22Rv1 (cell line): ENCODE data around the gene ADGRL1.

Source experiments
- ZFX ChIP-seq: fragments of 450-650 bp; IDR thresholded peaks from 2 replicates; pipeline ENCODE4 v1.6.1; 2017; ENCODE audit warnings: antibody characterized with exemption, borderline replicate concordance
- TF ChIP-seq, protein P1 (sequence below): fragments of 450-650 bp; IDR thresholded peaks from 2 replicates; pipeline ENCODE4 v1.5.1; 2017; ENCODE audit warnings: mild to moderate bottlenecking

- TF ChIP-seq, protein P1, sequence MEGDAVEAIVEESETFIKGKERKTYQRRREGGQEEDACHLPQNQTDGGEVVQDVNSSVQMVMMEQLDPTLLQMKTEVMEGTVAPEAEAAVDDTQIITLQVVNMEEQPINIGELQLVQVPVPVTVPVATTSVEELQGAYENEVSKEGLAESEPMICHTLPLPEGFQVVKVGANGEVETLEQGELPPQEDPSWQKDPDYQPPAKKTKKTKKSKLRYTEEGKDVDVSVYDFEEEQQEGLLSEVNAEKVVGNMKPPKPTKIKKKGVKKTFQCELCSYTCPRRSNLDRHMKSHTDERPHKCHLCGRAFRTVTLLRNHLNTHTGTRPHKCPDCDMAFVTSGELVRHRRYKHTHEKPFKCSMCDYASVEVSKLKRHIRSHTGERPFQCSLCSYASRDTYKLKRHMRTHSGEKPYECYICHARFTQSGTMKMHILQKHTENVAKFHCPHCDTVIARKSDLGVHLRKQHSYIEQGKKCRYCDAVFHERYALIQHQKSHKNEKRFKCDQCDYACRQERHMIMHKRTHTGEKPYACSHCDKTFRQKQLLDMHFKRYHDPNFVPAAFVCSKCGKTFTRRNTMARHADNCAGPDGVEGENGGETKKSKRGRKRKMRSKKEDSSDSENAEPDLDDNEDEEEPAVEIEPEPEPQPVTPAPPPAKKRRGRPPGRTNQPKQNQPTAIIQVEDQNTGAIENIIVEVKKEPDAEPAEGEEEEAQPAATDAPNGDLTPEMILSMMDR = no peak
- TF ChIP-seq ZFX = no peak
Measured at GRCh38 chr19:14168993-14169392, 37.0 kb downstream of the ADGRL1 start.
